Measurements from ENCODE around the gene WDR46.

The WDR46 gene

DNA sequence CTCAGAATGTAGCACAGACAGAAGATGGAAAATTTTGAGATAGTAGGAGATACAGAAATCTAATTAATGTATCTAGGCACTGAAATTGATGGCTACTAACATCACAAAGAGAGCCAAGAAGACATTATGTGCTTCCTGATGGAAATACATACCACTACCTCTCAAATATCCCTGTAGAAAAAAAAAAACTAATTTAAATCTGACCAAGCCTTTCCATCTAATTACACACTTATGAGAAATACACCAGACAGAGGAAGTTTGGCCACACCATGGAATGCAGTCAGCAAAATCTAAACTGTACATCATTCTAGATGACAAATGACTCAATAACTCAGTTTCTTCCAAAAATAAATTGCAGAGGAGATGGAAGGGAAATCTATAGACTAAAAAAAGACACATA, 36.3 kb downstream of the WDR46 start:
- DNase-seq, result no peak

GRCh38 chr6:33251395-33252012, 37.5 kb downstream of the WDR46 start:
- no peak for DNase-seq

- DNase-seq, result no peak
Observed at GRCh38 chr6:33250731-33251130, 38.3 kb downstream of the WDR46 start.

DNA sequence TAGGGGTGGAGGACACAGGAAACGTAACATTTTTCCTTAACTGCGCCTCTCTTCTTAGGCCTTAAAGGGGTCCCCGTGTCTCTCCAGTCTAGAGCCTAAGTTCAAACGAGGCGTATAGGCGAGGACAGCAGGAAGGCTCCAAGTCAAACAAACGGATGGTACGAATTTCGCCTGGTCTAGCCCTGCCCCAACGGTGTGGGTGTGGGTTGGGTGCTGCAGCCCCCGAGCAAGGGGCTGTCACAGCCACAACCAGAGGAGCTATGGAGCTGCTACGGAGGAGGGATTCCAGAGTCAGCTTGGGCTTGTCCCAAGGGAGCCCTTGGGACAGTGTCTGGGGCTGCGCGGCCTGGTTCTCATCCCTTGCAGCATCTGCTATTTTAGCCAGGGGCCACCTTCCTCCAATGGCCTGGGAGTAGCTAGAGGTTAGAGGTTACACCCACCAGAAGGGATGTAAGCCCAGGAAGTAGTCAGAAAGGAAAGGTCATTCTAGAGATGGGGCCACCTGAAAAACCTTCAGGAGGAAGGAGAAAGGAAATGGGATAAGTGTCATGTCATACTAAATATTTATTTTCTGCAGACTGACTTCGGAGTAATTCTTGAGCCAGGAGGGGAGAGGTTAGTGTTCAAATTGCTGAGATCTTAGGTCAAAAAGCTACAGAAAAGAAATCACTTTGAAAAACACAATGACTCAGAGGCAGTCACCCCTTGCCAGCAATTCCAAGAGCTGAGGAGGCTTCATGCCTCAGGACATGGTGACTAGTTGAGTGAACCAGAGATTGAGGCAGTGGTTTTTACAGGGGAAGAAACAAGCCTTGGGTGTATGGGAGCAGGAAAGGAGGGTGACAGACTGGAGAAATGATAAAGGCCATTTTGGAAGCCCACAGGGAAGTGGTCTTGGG, 39.1 kb downstream of the WDR46 start:
- peak; percentile 73 for DNase-seq

DNA sequence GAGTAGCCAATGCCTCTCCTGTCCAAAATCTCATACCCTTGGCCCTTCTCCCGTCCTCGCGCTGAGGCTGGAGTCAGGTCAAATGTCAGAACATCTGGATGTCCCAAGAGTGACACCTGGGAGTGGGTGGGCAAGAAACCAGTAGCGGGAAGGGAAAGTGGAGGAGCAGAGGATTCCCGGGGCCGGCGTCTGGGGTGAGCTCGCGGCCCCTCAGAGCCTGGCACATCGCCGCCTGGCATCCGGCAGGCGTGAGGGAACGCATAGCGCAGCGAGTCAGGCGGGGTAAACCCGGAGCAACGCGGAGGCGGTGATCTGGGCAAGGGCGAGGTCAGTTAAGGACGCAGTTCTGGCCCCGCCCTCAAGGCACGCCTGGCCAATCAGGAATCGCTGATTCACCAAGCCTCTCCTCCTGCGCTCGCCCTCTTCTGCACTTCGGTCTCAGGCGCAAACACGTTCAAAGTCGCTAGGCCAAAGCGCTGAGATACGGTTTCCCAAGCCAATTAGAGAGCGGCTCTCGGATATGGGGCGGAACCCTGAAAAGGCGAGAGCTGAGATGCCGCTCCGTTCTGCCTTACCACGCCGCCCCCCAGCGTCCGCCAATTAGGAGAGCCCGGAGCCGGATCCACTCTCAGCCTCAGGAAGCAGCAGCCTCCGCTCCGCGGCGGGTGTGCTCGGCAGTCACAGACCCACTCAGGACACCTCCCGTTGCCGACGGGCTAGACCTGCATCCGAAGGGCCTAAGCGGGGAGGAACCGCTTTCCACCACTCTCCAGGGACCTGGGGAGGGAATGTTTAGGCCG, 39.9 kb downstream of the WDR46 start:
- peak; percentile 100 for DNase-seq

DNA sequence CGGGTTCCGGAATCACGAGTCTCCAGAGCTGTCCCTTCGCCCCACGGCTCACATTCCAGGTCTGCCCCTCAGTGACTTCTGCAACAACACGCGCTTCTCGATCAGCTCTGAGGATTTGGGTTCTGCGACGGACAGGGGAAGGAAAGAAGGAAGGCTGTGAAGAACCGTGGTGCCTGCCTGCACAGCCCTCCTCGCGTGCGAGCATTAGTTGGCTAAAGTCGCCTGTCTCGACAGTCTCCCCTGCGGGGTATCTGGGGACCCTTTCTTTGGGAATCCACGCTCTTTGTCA, 40.5 kb downstream of the WDR46 start:
- DNase-seq, result no peak

GRCh38 chr6:33247977-33248642, 40.9 kb downstream of the WDR46 start:
- peak; percentile 96 for DNase-seq

- DNase-seq, result no peak
Observed at GRCh38 chr6:33243476-33243875, 45.6 kb downstream of the WDR46 start.

GRCh38 chr6:33241968-33242367, 47.1 kb downstream of the WDR46 start:
- no peak for DNase-seq

DNA sequence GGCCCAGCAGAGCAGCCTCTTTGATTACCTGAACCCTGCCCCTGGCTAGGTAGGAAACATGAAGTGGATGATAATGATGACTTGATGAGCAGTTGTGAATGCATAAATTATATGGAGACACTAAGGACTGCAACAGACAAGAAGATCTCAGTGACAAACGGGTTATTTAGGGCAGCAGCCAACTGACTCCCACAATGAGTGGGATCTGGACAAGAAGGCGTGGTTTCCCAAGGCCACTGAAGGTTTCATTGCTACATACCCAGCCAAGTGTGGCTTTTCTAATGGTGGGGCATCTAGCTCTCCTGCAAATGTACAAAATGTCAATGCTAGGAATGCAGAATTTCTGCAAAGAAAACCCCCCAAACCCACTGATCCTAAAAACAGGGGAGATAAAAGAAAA, 51.3 kb downstream of the WDR46 start:
- DNase-seq, result no peak

DNA sequence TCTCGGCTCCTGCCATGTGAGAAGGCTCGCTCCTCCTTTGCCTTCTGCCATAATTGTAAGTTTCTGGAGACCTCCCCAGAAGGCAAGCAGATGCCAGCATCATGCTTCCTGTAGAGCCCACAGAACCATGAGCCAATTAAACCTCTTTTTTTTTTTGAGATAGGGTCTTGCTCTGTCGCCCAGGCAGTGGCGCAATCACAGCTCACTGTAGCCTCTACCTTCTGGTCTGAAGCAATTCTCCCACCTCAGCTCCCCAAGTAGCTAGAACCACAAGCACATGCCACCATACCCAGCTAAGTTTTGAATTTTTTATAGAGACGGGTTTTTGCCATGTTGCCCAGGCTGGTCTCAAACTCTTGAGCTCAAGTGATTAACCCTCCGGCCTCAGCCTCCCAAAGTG, 52.2 kb downstream of the WDR46 start:
- DNase-seq, result no peak

DNA sequence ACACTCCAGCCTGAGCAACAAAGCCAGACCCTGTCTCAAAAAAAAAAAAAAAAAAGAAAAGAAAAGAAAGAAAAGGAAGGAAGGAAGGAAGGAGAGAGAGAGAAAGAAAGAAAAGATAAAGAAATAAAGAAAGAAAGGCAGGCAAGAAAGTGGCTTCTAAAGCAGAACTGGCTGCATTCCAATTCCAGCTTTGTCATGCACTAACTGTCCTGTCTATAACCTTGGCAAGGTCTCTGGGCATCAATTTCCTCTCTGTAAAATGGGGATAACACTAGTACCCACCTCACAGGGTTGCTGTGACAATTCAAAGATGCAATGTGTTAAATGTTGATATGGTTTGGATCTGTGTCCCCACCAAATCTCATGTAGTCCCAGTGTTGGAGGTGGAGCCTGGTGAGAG, 52.7 kb downstream of the WDR46 start:
- no peak for DNase-seq

- DNase-seq, result no peak
Observed at GRCh38 chr6:33235221-33235634, 53.8 kb downstream of the WDR46 start.
